ENCODE data around the gene SYK. TPM values are rescaled to one million over a fixed set of nuclear protein-coding genes. Genes with fewer than 3 reads are reported as not detected.

SYK gene
- total and polyA plus RNA-seq, 2 of the 13 experiments (the other 11 are each of a cell fraction or from before 2014, with no cell fraction given), result not detected

- TF ChIP-seq KIAA2018 (CRISPR knock-in tag; IDR thresholded peaks at IDR 0.05; ENCODE audit: borderline replicate concordance) (no peak), ZNF569 (CRISPR knock-in tag; IDR thresholded peaks at IDR 0.05; ENCODE audit: borderline replicate concordance) (no peak), ZNF17 (CRISPR knock-in tag; IDR thresholded peaks at IDR 0.05) (no peak), POLR2AphosphoS2 (IDR thresholded peaks at IDR 0.05; ENCODE audit: low read depth, low read length) (no peak)
Measured at GRCh38 chr9:90801973-90802322, 329 bp downstream of the SYK start (continued).

- CTCF ChIA-PET (ENCODE audit: low intra/inter-chr PET ratio, low total read pairs), result no interaction called here
- in situ Hi-C loops (cut with HindIII; ENCODE audit: extremely low pct_ligation_motif_present, low pct_unique_long_range_greater_than_20kb), result no loop called here
- H3K9ac ChIP-seq (ENCODE audit: insufficient read depth, low read depth, low read length), result no peak overlapping the region
- TF ChIP-seq GABPA (IDR thresholded peaks at IDR 0.05; ENCODE audit: low read depth, low read length) (no peak), GABPA (CRISPR knock-in tag; IDR thresholded peaks at IDR 0.05; ENCODE audit: low read depth) (no peak), REL (CRISPR knock-in tag; conservative IDR thresholded peaks at IDR 0.05) (no peak), SMC3 (IDR thresholded peaks at IDR 0.05; ENCODE audit: low read length) (no peak), NFKB2 (CRISPR knock-in tag; IDR thresholded peaks at IDR 0.05; ENCODE audit: borderline replicate concordance) (no peak), MED1 (CRISPR knock-in tag; IDR thresholded peaks at IDR 0.05) (no peak), ZSCAN5A (CRISPR knock-in tag; IDR thresholded peaks at IDR 0.05; ENCODE audit: borderline replicate concordance) (no peak), ZNF589 (CRISPR knock-in tag; conservative IDR thresholded peaks at IDR 0.05) (no peak), ZNF503 (CRISPR knock-in tag; IDR thresholded peaks at IDR 0.05) (no peak)
- no peaks in the 10 kb centered on the region for H3K36me3 ChIP-seq (replicated peaks in 1 of 2; ENCODE audit: control insufficient read depth in 1 of 2, insufficient read depth in 2 of 2, low read length in 2 of 2)
- no peak overlapping the region for H3K4me3 ChIP-seq (replicated peaks in 1 of 3; ENCODE audit: insufficient read depth in 1 of 3, low read depth in 2 of 3, low read length in 3 of 3)
- ATAC-seq (no peak), FAIRE-seq (no peak), DNase-seq (ENCODE audit: low spot score) (no peak)
- no peaks in the 10 kb centered on the region for H3K4me1 ChIP-seq (ENCODE audit: insufficient read depth, low read length)
- no peak overlapping the region for H3K27ac ChIP-seq (ENCODE audit: extremely low read length, insufficient read depth, low read length)
- H3K27me3 ChIP-seq (ENCODE audit: control insufficient read depth in 1 of 2, insufficient read depth in 2 of 2, low read length in 2 of 2), result peaks cover 0 to 15% of the 10 kb centered on the region in 2 experiments; a peak in 1 of 5 replicates
- H3K79me2 ChIP-seq (ENCODE audit: insufficient read depth, low read length), result no peaks in the 10 kb centered on the region
- intact Hi-C loops (cut with micrococcal nuclease; ENCODE audit: unreplicated experiment), result no loop called here
- H4K20me1 ChIP-seq (ENCODE audit: insufficient read depth, low read length), result no peaks in the 10 kb centered on the region
- POLR2A ChIA-PET, result no interaction called here
- WGBS (ENCODE audit: low lambda C conversion rate), result 27% methylated on average over 3 of the region's 3 CpGs
- no peak overlapping the region for H2AFZ ChIP-seq (ENCODE audit: low read length)
- H3K9me3 ChIP-seq (ENCODE audit: low read length), result no peaks in the 10 kb centered on the region
- BruUV-seq (replicated peaks), result no TSS peak
- no peak overlapping the region for H3K4me2 ChIP-seq (ENCODE audit: low read depth, low read length)
Measured at GRCh38 chr9:90802386-90802985, 867 bp downstream of the SYK start.
